PC-9 (cell line): Measurements from ENCODE around the gene B4GALT6.

Experiments
- EZH2 ChIP-seq: fragments of 200-600 bp; sonication (generic); IDR thresholded peaks from 2 replicates; pipeline ENCODE4 v1.8.0; 2017; ENCODE audit warnings: antibody characterized with exemption, low read depth
- TF ChIP-seq, protein P1 (sequence below): fragments of 200-600 bp; sonication (generic); conservative IDR thresholded peaks from 2 replicates; pipeline ENCODE4 v1.6.1; 2017; ENCODE audit warnings: mixed run types, antibody characterized with exemption, mild to moderate bottlenecking, moderate library complexity

DNA sequence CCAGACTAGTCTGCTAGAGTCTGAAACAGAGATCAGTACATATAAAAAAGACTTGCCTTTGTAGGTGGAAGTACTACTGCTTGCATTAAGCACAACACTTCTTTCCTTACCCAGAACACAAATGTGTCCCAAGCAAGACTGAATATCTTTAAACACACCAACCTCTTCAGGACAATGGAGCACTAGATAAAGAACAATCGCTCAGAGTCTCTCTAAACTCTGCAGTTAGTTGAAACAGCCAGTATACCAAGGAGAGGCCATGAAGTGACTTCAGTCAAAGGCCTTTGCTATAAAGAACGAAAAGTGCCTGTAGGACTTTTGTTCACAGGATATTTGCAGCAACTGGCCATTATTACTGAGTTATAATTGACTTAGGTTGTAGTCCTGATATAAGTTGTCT lies 9.9 kb upstream of the B4GALT6 start:
- TF ChIP-seq EZH2 = no peak
- TF ChIP-seq, protein P1, sequence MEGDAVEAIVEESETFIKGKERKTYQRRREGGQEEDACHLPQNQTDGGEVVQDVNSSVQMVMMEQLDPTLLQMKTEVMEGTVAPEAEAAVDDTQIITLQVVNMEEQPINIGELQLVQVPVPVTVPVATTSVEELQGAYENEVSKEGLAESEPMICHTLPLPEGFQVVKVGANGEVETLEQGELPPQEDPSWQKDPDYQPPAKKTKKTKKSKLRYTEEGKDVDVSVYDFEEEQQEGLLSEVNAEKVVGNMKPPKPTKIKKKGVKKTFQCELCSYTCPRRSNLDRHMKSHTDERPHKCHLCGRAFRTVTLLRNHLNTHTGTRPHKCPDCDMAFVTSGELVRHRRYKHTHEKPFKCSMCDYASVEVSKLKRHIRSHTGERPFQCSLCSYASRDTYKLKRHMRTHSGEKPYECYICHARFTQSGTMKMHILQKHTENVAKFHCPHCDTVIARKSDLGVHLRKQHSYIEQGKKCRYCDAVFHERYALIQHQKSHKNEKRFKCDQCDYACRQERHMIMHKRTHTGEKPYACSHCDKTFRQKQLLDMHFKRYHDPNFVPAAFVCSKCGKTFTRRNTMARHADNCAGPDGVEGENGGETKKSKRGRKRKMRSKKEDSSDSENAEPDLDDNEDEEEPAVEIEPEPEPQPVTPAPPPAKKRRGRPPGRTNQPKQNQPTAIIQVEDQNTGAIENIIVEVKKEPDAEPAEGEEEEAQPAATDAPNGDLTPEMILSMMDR = no peak
